ENCODE data around the gene CGNL1. TPM values are rescaled to one million over a fixed set of nuclear protein-coding genes. Genes with fewer than 3 reads are reported as not detected.
A peak's percentile ranks its signal among the peaks of the same experiment; 100 is the strongest.

Gene CGNL1
- total RNA-seq, 1 donor from 2014 or later = 31.9 TPM

- Histone ChIP-seq H3K4me3 (no peak overlapping the region), H3K27me3 (ENCODE audit: low read depth) (no peaks in the 10 kb centered on the region), H3K27ac (replicated peaks) (no peak overlapping the region), H3K36me3 (no peaks in the 10 kb centered on the region), H3K4me1 (peaks cover 32% of the 10 kb centered on the region), H3K9me3 (replicated peaks) (no peaks in the 10 kb centered on the region)
- TF ChIP-seq, protein P1, sequence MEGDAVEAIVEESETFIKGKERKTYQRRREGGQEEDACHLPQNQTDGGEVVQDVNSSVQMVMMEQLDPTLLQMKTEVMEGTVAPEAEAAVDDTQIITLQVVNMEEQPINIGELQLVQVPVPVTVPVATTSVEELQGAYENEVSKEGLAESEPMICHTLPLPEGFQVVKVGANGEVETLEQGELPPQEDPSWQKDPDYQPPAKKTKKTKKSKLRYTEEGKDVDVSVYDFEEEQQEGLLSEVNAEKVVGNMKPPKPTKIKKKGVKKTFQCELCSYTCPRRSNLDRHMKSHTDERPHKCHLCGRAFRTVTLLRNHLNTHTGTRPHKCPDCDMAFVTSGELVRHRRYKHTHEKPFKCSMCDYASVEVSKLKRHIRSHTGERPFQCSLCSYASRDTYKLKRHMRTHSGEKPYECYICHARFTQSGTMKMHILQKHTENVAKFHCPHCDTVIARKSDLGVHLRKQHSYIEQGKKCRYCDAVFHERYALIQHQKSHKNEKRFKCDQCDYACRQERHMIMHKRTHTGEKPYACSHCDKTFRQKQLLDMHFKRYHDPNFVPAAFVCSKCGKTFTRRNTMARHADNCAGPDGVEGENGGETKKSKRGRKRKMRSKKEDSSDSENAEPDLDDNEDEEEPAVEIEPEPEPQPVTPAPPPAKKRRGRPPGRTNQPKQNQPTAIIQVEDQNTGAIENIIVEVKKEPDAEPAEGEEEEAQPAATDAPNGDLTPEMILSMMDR (IDR thresholded peaks at IDR 0.05; ENCODE audit: borderline replicate concordance) = no peak
- no peak for DNase-seq
- intact Hi-C loops (cut with micrococcal nuclease) = no loop called here
Observed at GRCh38 chr15:57503051-57503702, 126.9 kb downstream of the CGNL1 start.

DNA sequence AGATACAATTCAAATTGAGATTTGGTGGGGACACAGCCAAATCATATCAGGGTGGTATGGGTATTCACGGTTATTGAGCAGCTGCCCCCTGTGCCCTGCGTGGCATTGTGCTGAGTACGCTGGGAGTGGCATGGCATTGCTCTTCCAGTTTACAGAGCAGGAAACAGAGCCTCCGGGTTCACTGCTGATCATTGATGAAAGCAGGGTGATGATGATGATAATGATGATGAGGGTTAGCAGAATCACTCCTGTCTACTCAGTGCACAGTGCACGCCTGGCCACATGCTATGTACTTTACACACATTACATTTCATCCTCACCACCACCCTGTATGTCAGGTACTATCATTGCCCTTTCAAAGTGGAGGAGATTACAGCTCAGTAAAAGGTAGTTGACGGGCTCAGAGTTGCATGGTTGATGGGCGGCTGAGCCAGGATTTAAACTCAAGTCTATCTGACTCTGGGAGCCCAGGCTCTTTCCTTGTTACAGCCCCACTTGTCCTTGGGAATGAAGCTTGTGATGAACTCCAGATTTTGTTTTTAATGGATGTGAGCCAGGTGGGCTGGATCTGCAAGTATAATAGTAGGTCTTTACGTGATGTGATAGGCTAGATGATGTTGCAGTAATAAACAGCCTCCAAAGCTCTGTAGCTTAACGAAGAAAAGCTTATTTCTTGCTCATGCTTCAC is 127.8 kb downstream of the CGNL1 start:
- TF ChIP-seq, protein P1 (IDR thresholded peaks at IDR 0.05; ENCODE audit: borderline replicate concordance) = no peak
- Histone ChIP-seq H3K4me3 (no peak overlapping the region), H3K9me3 (replicated peaks) (no peaks in the 10 kb centered on the region), H3K27ac (replicated peaks) (no peak overlapping the region), H3K27me3 (ENCODE audit: low read depth) (no peaks in the 10 kb centered on the region), H3K4me1 (peaks cover 32% of the 10 kb centered on the region), H3K36me3 (no peaks in the 10 kb centered on the region)
- intact Hi-C loops (cut with micrococcal nuclease) = no loop called here
- DNase-seq = no peak

GRCh38 chr15:57504599-57504940 is 128.3 kb downstream of the CGNL1 start:
- Histone ChIP-seq H3K9me3 (replicated peaks) (no peaks in the 10 kb centered on the region), H3K4me1 (peaks cover 32% of the 10 kb centered on the region), H3K4me3 (no peak overlapping the region), H3K36me3 (no peaks in the 10 kb centered on the region), H3K27me3 (ENCODE audit: low read depth) (no peaks in the 10 kb centered on the region), H3K27ac (replicated peaks) (peak overlapping the region; percentile 65)
- intact Hi-C loops (cut with micrococcal nuclease) = no loop called here
- TF ChIP-seq, protein P1 (IDR thresholded peaks at IDR 0.05; ENCODE audit: borderline replicate concordance) = no peak
- DNase-seq = no peak

- H3K27ac ChIP-seq (replicated peaks) = peak overlapping the region; percentile 65
- H3K9me3 ChIP-seq (replicated peaks) = no peaks in the 10 kb centered on the region
- no peaks in the 10 kb centered on the region for H3K36me3 ChIP-seq
- intact Hi-C loops (cut with micrococcal nuclease) = no loop called here
- no peak for DNase-seq
- H3K27me3 ChIP-seq (ENCODE audit: low read depth) = no peaks in the 10 kb centered on the region
- peaks cover 36% of the 10 kb centered on the region for H3K4me1 ChIP-seq
- no peak overlapping the region for H3K4me3 ChIP-seq
- TF ChIP-seq, protein P1 (IDR thresholded peaks at IDR 0.05; ENCODE audit: borderline replicate concordance) = no peak
Observed at GRCh38 chr15:57505056-57505715, 128.9 kb downstream of the CGNL1 start.

DNA sequence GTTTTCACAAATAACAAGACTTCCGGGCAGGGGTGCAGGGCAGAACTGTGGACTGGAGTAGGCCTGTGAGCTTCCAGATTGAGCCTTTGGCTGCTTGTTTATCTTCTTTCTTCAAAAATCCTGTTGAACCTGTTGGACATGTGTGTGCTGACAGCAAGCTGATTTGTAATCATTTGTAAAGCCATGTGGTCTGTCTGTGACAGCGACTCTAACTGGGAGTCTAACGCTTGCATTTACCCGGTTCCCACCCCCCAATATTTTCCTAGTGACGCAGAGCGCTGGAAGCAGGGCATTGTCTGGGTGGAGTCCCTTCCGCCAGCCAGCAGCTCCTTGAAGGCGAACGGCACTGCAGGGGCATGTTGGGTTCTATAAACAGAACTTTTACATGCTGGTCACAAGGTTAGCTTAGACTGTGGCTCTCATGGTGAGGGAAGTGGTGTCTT is 129.7 kb downstream of the CGNL1 start:
- no peak overlapping the region for H3K4me3 ChIP-seq
- DNase-seq = peak; percentile 48
- H3K9me3 ChIP-seq (replicated peaks) = no peaks in the 10 kb centered on the region
- H3K27me3 ChIP-seq (ENCODE audit: low read depth) = no peaks in the 10 kb centered on the region
- peaks cover 40% of the 10 kb centered on the region for H3K4me1 ChIP-seq
- intact Hi-C loops (cut with micrococcal nuclease) = no loop called here
- TF ChIP-seq, protein P1 (IDR thresholded peaks at IDR 0.05; ENCODE audit: borderline replicate concordance) = no peak
- H3K36me3 ChIP-seq = no peaks in the 10 kb centered on the region
- H3K27ac ChIP-seq (replicated peaks) = peak overlapping the region; percentile 65
